Activated CD4-positive, alpha-beta T cell treated with anti-CD3 and anti-CD28 coated beads for 4 hours (primary cell): Measurements from ENCODE around the gene AP1S2.
A peak's percentile ranks its signal among the peaks of the same experiment; 100 is the strongest.
"Not testable (repeated sequence)": the region's sequence is repeated elsewhere in the genome, so short reads cannot be mapped to it uniquely, and the experiment has no call there.

Experiments
- DNase-seq, 2 donors: peaks; one replicate each; pipeline ENCODE4 v3.0.0-alpha.2; 2020

Gene AP1S2

GRCh38 chrX:15854712-15855567 is at the start of gene AP1S2:
Gene AP1S2, minus strand, starts transcription at chrX:15854813. Its CDS starts 2,289 bp downstream, at chrX:15852524.
- peak; percentile 90 to 98 for DNase-seq

GRCh38 chrX:15903186-15903681 is 48.6 kb upstream of the AP1S2 start:
- DNase-seq: no peak

- DNase-seq: no peak
Observed at GRCh38 chrX:15895334-15895733, 40.7 kb upstream of the AP1S2 start.

- DNase-seq: no peak
Observed at GRCh38 chrX:15894724-15895123, 40.1 kb upstream of the AP1S2 start.

- DNase-seq: no peak
Observed at GRCh38 chrX:15890463-15890862, 35.9 kb upstream of the AP1S2 start.

GRCh38 chrX:15888062-15888461 is 33.4 kb upstream of the AP1S2 start:
- DNase-seq: no peak

GRCh38 chrX:15883540-15883863 is 28.9 kb upstream of the AP1S2 start:
- no peak for DNase-seq

- no peak for DNase-seq
Observed at GRCh38 chrX:15882704-15883539, 28.3 kb upstream of the AP1S2 start.

- no peak for DNase-seq
Observed at GRCh38 chrX:15881381-15881897, 26.8 kb upstream of the AP1S2 start.

GRCh38 chrX:15877914-15878313 is 23.3 kb upstream of the AP1S2 start:
- not testable (repeated sequence) for DNase-seq

- DNase-seq: no peak
Observed at GRCh38 chrX:15877380-15877779, 22.8 kb upstream of the AP1S2 start.

GRCh38 chrX:15874672-15875071 is 20.1 kb upstream of the AP1S2 start:
- no peak for DNase-seq

- DNase-seq: no peak
Observed at GRCh38 chrX:15873566-15873965, 19.0 kb upstream of the AP1S2 start.

GRCh38 chrX:15870310-15870709 is 15.7 kb upstream of the AP1S2 start:
- no peak for DNase-seq

GRCh38 chrX:15869695-15870094 is 15.1 kb upstream of the AP1S2 start:
- no peak for DNase-seq

- DNase-seq: no peak
Observed at GRCh38 chrX:15866147-15866546, 11.5 kb upstream of the AP1S2 start.

GRCh38 chrX:15864629-15865028 is 10.0 kb upstream of the AP1S2 start:
- DNase-seq: no peak

GRCh38 chrX:15864023-15864422 is 9.4 kb upstream of the AP1S2 start:
- DNase-seq: no peak

- DNase-seq: no peak
Observed at GRCh38 chrX:15860921-15861320, 6.3 kb upstream of the AP1S2 start.

GRCh38 chrX:15858051-15858450 is 3.4 kb upstream of the AP1S2 start:
- DNase-seq: no peak

- no peak for DNase-seq
Observed at GRCh38 chrX:15856636-15857035, 2.0 kb upstream of the AP1S2 start.

- DNase-seq: no peak
Observed at GRCh38 chrX:15856222-15856587, 1.6 kb upstream of the AP1S2 start.

GRCh38 chrX:15855568-15856221 is 1.1 kb upstream of the AP1S2 start:
- no peak for DNase-seq
